Activated T-helper 1 cell treated with Interleukin-2 at 50 U/mL for 16 hours (primary cell): Measurements from ENCODE around the gene KMT2C.
"Not testable (repeated sequence)": the region's sequence is repeated elsewhere in the genome, so short reads cannot be mapped to it uniquely, and the experiment has no call there.

Experiments used
- DNase-seq: peaks from one replicate; pipeline ENCODE4 v3.0.0-alpha.2; 2020; ENCODE audit warnings: low read depth

Gene KMT2C

DNA sequence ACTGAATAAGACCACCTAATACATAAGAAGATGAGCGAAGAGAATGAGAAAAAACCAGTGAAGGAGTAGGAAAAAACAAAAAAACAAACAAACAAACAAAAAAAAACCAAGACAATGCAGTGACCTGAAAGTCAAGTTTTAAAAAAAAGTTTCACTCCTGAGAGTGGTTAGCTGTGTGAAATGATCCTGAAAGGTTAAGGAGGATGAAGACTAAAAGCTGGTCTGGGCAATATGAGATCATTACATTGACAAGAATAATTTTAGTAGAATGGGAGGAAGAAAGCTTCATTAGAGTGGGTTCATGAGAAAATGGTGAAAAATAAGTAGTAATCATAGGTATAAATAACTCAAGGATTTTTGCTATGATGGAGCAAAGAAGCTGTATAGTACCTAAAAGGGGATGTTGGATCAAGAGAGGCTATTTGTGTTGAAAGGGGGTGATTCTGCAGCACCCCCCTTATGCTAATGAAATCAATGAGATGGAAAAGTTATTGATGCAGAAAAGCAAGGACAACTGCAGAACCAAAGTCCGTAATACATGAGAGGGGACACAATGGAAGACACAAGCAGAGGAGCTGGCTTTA, 80.2 kb downstream of the KMT2C start:
- no peak for DNase-seq

DNA sequence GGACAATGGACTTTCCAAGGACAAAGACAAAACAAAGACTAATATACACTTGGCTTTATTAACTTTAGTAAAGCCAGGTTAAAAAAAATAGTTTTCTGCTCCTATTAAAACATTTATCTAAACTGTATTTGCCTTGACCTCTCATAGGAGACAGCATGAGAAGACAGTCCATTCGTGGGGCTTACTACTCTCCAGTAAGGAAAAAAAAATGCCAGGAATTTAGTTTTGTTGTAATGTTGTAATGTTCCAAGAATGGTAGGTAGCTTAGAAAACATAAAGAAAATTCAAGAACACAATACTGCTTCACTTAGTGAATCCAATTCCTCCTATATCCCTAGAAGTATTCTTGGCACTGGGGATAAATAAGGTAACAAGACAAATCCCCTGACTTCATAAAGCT, 81.7 kb downstream of the KMT2C start:
- DNase-seq, result no peak

DNA sequence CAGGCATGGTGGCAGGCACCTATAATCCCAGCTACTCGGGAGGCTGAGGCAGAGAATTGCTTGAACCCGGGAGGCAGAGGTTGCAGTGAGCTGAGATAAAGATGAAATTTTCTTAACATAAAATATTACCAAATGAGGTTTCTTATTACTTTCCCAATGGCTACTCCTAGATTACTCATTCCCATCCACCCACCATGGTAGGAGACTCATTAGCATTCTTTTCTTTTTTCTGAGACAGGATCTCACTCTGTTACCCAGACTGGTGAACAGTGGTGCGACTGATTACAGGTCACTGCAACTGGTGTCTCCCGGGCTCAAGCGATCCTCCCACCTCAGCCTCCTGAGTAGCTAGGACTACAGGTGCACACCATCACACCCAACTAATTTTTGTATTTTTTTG, 82.5 kb downstream of the KMT2C start:
- DNase-seq, result not testable (repeated sequence)

DNA sequence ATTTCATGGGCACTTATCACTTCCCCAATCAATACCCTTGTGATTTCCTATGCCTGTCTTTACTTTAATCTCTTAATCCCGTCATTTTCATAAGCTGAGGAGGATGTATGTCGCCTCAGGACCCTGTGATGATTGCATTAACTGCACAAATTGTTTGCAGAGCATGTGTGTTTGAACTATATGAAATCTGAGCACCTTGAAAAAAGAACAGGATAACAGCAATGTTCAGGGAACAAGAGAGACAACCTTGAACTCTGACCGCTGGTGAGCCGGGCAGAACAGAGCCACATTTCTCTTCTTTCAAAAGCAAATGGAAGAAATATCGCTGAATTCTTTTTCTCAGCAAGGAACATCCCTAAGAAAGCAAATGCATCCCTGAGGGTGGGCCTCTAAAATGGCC, 84.1 kb downstream of the KMT2C start:
- not testable (repeated sequence) for DNase-seq

DNA sequence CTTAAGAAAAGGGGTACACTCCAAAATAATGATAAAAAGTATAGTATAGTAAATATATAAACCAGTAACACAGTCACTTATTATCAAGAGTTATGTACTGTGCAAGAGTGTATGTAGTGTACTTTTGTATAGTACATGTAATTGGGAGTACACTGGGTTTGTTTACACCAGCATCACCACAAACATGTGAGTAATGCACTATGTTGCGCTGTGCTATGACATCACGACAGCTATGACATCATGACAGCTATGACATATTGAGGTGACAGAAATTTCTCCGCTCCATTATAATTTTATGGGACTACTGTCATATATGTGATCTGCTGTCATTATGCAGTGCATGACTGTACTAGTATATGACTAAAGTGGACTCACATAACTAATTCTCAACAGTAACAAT, 84.6 kb downstream of the KMT2C start:
- DNase-seq, result no peak

DNA sequence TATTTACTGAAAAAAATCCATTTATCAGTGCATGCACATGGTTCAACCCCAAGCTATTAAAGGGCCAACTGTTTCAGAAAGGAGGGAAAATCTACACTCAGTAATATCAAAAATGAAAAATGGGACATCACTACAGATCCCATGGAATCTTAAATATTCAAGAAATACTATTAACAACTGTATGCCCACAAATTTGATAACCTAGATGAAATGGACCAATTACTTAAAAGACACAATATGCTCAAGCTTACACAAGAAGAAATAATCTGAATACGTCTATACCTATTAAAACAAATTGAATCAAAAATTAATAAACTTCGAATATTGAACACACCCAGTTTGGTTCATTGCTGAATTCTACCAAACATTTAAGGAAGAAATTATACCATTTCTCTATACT, 87.9 kb downstream of the KMT2C start:
- DNase-seq, result no peak

DNA sequence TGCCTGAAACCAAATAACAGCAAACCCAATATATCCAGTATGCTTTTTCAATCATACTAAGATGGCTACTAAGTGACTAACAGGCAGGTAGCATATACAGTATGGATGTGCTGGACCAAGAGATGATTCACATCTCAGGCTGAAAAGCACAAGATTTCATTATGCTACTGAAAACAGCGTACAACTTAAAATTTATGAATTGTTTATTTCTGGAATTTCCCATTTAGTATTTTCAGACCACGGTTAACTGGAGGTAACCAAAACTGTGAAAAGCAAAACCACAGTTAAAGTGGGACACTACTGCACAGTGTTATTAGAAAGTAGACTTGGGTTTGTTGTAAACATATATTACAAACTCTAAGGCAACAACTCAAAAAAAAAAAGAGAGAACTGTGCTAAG, 91.5 kb downstream of the KMT2C start:
- DNase-seq, result no peak

DNA sequence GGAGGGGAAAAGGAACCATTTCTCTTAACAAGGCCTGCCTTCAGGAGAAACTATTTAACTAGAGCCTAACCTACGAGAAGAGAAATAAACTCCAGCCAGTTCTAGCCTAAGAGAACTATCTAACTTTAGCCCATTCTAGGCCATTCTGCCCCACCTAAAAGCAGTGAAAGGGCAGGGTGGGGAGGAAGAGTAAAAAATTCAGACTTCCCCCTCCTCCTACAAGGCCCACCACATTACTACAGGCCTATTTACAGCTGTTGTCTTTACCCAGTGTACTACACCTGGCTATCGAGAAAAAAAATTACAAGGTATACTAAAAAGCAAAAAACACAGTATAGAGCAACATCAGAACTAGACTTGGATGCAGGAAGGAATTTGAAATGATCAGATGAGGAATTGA, 93.0 kb downstream of the KMT2C start:
- DNase-seq, result no peak

DNA sequence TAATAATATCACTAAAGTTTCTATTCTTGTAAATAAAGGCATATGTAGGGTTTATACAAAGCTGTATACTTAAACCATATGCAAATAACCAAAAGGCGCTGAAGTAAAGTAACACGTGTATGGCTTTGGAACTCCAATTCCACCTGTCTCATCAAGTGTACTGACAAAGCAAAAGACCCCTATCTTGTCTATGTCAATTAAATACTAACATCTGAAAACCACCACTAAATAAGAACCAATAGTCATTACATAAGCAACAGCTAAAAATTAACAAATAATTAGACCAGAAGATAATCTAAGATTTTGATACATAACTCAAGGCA, 93.9 kb downstream of the KMT2C start:
- no peak for DNase-seq

DNA sequence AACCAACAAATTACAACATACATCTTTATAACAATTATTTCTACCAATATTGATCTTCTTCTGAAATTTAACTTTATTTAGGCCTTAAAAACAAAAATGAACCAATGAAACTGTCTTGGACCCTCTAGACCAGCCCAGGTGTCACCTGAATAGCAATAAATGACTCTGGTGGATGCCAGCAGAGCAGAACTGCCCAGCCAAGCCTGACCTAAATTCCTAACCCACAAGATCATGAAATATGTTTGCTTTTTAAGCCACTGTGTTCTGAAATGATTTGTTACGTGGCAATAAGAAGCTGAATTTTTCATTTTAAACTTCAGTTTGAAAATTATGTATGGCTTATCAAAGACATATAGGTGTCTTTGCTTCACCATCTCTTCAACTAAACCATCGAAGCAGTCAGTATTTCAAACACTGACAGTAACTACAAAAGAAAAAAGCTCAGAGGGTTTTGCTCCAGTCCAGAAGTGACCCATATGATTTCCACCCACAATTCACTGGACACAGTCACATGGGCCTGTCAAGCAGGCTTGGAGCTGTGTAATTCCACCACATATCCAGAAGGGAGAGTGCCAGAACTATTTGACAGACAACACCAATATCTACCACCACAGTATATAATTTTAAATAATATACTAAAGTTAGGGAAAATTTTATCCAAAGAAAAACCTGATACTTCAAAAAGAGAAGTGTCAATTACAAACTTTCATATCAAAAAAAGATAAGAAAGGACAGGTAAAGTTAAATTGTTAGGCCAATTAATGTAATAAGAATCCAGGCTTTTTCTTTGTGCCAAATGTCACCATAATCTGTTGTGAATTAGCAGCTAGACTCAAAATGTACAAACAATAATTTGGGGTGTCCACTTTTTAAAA, 94.5 kb downstream of the KMT2C start:
- no peak for DNase-seq

DNA sequence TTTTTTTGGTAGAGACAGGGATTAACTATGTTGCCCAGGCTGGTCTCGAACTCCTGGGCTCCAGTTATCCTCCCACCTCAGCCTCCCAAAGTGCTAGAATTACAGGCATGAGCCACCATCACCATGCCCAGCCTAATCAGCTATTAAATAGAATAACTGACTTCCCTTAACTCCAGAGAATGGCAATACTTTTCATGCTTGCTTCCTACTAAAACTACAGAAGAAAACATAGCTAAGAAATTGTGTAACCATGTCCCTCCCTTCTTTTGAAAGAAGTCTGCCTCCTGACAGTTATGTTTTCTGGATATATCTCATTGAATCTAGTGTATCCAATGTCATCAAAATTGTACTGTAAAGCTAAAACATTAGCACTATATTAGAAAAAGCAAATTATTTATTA, 95.6 kb downstream of the KMT2C start:
- no peak for DNase-seq

DNA sequence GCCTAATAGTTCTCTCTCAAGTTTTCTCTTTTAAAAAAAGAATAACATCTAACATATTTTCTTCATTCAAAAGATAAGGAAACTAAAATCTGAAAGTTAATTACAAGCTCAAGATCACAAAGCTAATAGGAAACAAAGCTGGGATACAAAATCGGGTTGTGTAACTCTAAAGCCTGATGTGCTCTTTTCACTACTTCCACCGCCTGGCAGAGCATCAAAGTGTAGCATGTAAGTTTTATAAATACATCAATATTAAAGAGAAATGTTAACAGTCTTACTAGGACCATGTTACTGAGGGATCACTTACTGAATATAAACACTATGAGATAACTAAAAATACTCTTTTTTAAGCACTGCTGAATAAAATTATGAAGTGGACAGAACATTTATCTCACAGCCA, 97.2 kb downstream of the KMT2C start:
- DNase-seq, result no peak

DNA sequence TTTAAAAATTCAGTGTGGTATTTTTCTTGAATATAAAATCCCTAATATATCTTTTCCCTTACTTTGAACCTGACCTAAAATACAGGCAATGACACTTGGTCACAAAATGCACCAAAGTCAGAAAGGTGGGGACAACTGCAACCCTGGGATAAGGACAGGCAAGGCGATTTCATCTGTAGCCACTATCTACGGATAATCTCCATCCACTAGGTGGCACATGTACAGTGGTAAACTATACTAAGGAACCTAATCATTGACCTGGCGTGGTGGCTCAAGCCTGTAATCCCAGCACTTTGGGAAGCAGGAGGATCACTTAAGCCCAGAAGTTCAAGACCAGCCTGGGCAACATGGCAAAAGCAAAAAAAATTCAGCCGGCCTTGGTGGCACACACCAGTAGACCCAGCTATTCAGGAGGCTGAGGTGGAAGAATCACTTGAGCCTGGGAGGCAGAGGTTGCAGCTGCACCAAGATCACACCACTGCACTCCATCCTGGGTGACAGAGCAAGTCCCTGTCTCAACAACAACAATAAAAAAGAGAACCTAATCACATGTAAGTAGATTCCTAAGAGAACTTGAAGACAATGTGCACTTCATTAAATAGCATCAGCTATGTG, 98.9 kb downstream of the KMT2C start:
- no peak for DNase-seq

DNA sequence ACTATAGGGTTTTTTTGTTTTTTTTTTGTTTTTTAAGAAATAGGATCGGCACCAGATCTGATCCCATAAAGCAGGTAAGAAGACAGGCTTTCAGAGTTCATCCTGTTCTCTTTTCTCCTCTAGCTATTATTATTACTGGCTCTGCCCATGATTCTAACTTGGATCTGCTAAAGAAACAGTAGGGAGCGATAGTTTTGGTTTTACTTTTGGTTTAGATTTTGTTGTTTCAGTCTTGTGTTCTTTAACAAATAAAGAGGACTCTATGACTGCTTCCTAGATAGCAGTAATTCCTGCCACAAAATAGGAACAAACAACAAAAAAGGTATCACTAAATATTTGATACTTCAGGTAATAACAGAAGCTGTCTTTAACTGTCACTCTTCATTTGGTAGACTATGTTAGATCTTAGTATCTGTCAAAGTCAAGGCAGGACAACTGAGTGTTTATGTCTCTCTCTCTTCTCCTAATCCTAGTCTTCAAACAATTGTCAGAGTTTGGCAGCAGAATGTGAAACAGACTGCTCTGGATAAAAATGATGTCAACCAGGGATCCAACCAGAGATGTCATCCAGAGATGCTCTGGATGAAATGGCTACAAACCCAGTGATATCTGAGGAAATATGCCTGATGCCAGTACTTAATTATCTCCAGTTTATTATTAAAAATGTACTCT, 99.8 kb downstream of the KMT2C start:
- no peak for DNase-seq

DNA sequence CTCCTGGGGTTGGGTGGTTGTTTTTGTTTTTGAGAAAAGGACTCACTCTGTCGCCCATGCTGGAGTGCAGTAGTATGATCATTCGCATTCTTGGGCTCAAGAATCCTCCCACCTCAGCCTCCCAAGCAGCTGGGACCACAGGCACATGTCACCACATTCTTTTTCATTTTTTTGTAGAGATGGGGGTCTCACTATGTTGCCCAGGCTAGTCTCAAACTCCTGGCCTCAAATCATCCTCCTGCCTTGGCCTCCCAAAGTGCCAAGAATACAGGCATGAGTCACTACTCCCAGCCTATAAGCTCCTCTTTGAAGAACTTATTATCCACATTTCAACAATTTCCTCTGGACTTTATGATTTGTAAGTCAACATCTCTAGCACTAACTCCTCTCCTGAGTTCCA, 102.7 kb downstream of the KMT2C start:
- no peak for DNase-seq

DNA sequence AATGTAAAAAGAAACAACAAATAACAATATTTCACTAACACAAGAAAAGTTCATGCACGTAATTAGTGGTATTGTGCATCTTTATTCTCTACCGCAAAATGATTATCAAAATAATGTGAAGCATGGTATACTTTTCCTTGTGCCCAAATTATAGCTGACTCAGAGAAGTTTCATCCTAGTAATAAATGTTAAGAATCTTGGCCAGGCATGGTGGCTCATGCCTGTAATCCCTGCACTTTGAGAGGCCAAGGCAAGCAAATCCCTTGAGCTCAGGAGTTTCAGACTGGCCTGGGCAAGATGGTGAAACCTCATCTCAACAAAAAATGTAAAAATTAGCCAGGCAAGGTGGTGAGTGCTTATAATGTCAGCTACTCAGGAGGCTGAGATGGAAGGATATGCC, 105.0 kb downstream of the KMT2C start:
- DNase-seq, result no peak

DNA sequence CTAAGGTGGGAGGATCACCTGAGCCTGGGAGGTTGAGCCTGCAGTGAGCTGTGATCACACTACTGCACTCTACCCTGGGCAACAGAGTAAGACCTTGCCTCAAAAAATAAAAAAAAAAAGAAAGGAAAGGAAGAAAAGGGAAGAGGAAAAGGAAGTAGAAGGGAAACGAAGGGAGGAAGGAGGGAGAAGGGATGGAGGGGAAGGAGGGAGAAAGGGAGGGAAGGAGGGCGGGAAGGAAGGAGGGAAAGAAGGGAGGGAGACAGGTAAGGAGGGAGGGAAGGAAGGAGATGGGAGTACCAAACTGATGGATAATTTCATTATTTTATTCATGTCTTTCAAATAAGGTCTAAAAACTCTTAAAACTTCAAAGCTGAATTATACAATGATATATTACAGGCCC, 106.3 kb downstream of the KMT2C start:
- no peak for DNase-seq

DNA sequence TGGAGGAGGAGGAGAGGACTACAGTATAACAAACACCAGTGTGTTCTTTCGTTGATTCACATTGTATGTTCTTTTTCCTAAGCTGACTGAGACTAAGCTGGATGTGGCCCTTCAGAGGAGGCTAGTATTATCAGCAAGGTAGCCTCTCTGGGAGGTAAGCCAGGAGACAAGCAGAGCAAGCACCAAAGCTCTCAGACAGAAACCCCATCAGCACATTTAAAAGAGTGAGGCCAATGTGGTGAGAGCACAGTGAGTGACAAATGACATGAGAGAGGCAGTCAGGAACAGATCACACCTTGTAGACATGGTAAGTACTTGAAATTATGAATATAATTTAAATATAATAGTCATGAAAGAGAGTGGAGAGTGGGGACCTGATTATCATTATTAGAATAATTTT, 107.6 kb downstream of the KMT2C start:
- DNase-seq, result no peak

DNA sequence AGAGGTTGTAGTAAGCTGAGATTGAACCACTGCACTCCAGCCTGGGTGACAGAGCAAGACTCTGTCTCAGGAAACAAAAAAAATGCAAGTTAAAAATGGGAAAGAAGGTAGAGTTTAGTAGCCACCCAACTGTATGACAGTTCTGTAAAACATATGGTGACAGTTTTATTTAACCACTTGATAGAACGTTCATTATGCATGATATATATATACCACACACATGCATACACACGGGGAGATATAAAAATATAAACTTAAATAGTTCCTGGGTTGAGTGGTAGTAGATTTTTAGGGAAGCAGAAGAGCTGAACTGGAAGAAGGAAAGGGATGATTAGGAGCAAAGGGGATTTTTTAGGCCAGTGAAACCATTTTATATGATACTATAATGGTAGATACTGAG, 120.0 kb downstream of the KMT2C start:
- no peak for DNase-seq

DNA sequence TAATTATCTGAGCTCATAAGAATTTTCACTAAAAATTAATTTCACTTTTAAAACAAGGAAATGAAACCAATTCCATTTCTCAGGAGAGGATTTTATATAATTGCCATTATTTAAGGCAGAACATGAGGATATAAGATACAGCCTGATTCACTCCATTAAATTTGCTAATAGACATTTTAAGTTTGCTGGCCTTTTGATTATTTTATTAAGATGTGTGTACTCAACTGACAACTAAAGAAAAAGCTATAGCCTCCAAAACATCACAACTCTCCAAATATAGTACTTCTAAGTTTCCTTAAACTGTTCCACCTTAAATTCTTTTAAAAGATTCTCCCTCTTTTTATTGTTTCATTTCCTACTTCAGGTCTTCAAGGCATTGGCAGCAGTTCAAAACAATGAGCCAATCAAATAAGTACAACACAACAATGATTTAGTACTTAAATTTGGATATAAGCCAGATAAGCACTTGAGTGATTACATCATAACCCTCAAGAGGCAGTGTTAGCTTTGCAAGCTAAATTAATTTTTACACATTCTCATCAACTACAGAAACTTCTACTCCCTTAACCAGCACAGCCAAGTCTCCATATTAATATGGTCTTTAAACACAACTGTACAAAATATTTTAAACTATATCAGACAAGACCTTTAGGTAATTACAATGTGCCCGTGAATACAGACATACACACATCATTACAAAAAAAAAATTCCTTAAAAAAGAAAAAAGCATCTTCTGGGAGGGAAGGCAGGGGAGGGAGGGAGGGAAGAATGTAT, 121.8 kb downstream of the KMT2C start:
- no peak for DNase-seq

DNA sequence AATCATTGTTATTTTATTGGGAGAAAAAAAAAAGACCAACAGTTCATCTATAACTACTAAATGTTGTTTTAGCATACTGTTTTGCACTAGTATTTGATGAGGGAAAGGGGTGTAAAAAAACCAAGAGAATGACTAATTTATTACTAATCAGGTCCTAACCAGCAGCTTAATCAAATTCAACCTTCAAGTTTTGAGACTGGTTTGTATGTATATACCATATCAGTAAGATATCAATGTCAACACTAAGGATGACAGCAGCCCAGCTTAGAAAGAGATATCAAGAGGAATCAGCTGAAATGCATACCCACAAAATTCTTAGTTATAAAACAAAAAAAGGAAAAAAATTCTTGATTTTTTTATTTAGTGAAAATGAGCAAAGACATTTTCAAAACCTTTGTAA, 122.6 kb downstream of the KMT2C start:
- DNase-seq, result no peak

DNA sequence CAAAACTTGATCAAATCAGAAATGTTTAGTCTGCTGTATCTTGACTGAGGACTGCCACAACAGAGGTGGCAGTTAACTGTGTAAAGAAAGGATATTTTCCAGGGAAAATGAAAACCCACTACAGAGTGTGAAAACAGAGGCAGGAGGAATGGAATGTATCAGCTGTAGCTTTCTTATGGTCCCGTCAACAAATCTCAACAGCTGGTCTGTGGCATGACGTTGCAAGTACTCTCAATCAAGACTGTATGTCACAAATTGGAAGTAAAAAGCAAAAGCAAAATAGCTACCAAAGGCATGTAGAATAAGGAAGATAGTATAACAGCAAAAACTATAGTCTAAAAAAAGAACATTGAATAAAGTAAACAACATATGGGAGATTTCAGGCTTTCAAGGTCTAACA, 123.5 kb downstream of the KMT2C start:
- DNase-seq, result no peak
